SK-N-MC (cell line): ENCODE data around the gene ANKRD52.

ENCODE experiments used
- EZH2 ChIP-seq: fragments of 200-600 bp; sonication (generic); IDR thresholded peaks from one replicate; pipeline ENCODE4 v1.6.1; 2017; ENCODE audit warnings: antibody characterized with exemption
- FOXP2 ChIP-seq: optimal IDR thresholded peaks from 2 replicates; pipeline ENCODE3; 2011; ENCODE audit warnings: mild to moderate bottlenecking, moderate library complexity; ENCODE audit not compliant: insufficient read depth; ENCODE audit errors: extremely low read length, control extremely low read depth
- POLR2AphosphoS5 ChIP-seq: IDR thresholded peaks from 2 replicates; pipeline ENCODE4 v1.6.1; 2012; ENCODE audit warnings: mild to moderate bottlenecking, low read depth, low read length, borderline replicate concordance

GRCh38 chr12:56205445-56205844 is 52.7 kb downstream of the ANKRD52 start:
- no peak for TF ChIP-seq EZH2
- no peak for TF ChIP-seq POLR2AphosphoS5
- TF ChIP-seq FOXP2 = no peak
